ENCODE results near the gene LRRC3C.

- TF ChIP-seq CTCF (IDR thresholded peaks at IDR 0.05) (no peak), EZH2 (IDR thresholded peaks at IDR 0.05; ENCODE audit: borderline replicate concordance, insufficient read depth, low read depth, low read length, poor library complexity, severe bottlenecking) (no peak)
These were observed 16.8 kb downstream of the LRRC3C start for GRCh38 chr17:39944393-39944711.

Measured in B cell (primary cell).